PC-3 (cell line): ENCODE results near the gene LIN7A.

Experiments used
- EZH2 ChIP-seq: fragments of 300-600 bp; sonication (generic); IDR thresholded peaks from one replicate; pipeline ENCODE4 v1.6.1; 2017; ENCODE audit warnings: antibody characterized with exemption, mild to moderate bottlenecking, low read length; ENCODE audit not compliant: unreplicated experiment
- TF ChIP-seq, protein P1 (sequence below): fragments of 300-600 bp; sonication (generic); conservative IDR thresholded peaks from 2 replicates; pipeline ENCODE4 v1.5.1; 2017; ENCODE audit warnings: antibody characterized with exemption, low read depth, mild to moderate bottlenecking, low read length

DNA sequence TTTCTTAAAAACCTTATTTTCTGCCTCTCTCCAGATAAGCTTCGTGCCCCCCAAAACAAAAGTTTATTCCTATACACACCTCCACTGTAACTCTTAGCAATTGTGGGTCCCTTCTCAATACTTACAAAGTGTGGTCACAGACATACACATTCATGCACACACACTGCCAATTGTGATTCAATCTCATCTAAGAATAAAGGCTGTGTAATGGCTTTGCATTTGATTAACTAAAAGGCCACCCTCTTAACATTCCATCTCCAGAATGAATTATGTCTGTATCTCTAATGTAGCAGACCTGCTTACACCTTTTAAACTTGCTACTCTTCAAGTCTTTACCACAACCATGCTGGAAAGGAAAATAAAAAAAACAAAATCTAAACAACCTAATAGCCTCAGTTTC lies 171.5 kb downstream of the LIN7A start:
- no peak for TF ChIP-seq EZH2
- TF ChIP-seq, protein P1, sequence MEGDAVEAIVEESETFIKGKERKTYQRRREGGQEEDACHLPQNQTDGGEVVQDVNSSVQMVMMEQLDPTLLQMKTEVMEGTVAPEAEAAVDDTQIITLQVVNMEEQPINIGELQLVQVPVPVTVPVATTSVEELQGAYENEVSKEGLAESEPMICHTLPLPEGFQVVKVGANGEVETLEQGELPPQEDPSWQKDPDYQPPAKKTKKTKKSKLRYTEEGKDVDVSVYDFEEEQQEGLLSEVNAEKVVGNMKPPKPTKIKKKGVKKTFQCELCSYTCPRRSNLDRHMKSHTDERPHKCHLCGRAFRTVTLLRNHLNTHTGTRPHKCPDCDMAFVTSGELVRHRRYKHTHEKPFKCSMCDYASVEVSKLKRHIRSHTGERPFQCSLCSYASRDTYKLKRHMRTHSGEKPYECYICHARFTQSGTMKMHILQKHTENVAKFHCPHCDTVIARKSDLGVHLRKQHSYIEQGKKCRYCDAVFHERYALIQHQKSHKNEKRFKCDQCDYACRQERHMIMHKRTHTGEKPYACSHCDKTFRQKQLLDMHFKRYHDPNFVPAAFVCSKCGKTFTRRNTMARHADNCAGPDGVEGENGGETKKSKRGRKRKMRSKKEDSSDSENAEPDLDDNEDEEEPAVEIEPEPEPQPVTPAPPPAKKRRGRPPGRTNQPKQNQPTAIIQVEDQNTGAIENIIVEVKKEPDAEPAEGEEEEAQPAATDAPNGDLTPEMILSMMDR, result no peak
